Pancreas (tissue), 10 donors: Measurements from ENCODE around the gene CRLF1. TPM values are rescaled to one million over a fixed set of nuclear protein-coding genes. Genes with fewer than 3 reads are reported as not detected.

Source experiments
- ATAC-seq, 4 donors: fragments of 200-7000 bp; cut with Tn5 transposase; one replicate each; pipeline versions ENCODE4 v1.8.0 to v1.9.1; 2020; ENCODE audit warnings: mild to moderate bottlenecking in 4 of 4, moderate library complexity in 4 of 4
- DNase-seq, 6 donors: peaks; one replicate each; pipeline ENCODE4 v3.0.0-alpha.2; 2020
- FAIRE-seq: peaks from 2 replicates; lab custom pipeline; 2012; peaks lifted over from hg19 to GRCh38; lab: Jason Lieb, UNC
- H3K27ac ChIP-seq, 4 donors: fragments of 200-600 bp; sonication (generic); 1 replicate in 3 of 4; 2 replicates in 1 of 4; pipeline versions ENCODE4 v1.5.0 to v1.8.0; 2020
- H3K27me3 ChIP-seq, 4 donors: fragments of 200-600 bp; one replicate each; pipeline ENCODE4 v1.8.0; 2021
- H3K36me3 ChIP-seq, 3 donors: fragments of 200-600 bp; sonication (generic) in 1 of 3; one replicate each; pipeline versions ENCODE4 v1.5.0 to v1.8.0; 2020 to 2021
- H3K4me1 ChIP-seq, 3 donors: fragments of 200-600 bp; one replicate each; pipeline ENCODE4 v1.8.0; 2021
- H3K4me3 ChIP-seq, 4 donors: fragments of 200-600 bp; sonication (generic) in 2 of 4; one replicate each; pipeline versions ENCODE4 v1.5.0 to v1.8.0; 2020 to 2021
- H3K9me3 ChIP-seq, 4 donors: fragments of 200-600 bp; one replicate each; pipeline ENCODE4 v1.8.0; 2021
- CTCF ChIP-seq, 4 donors: fragments of 200-600 bp; sonication (generic) in 3 of 4; IDR thresholded peaks; one replicate each; pipeline versions ENCODE4 v1.5.0 to v1.8.0; 2021; ENCODE audit warnings: antibody characterized with exemption in 4 of 4
- WGBS, 2 donors: extraction: QIAGEN DNeasy Blood & Tissue Kit; methylation state at CpG; one replicate each; pipeline ENCODE4 v1.1.7; 2013; 5-methylcytosine and 5-hydroxymethylcytosine counted together
- intact Hi-C, 3 donors: fragments of 100-400 bp; cut with DNase I; formaldehyde crosslinking; loops; one replicate each; pipeline versions ENCODE4 v1.11.1 to v1.14.2; 2022
- polyA plus RNA-seq, 2 donors: library from polyadenylated mRNA; stranded (reverse); fragments of 200-250 nt; gene quantifications; one replicate each; pipeline ENCODE4 v1.2.3, GENCODE V29; 2013
- total RNA-seq, 6 donors: library from RNA; stranded (reverse); fragmentation: NEBNext Ultra II Directional in 4 of 6; extraction: Animal tissue kit (Norgen Biotek cat#: 25700) in 4 of 6; gene quantifications; one replicate each; pipeline versions ENCODE4 v1.2.1 to v1.2.4, GENCODE V29; 2021 to 2023
- donor health status: healthy with polysubstance abuse.
- donor health status: DM: no; HTN: no; CAD: no; lungs with moderate emphysema.
- donor health status: DM: no; HTN: no; CAD: no.
- donor health status: control.
- donor health status: control.
- donor health status: Bipolar disorder and iron deficiency.
- donor health status: DM: yes; HTN: yes; CAD: no.
- donor health status: DM: no; HTN: no; CAD: no.
- donor health status: DM: no; HTN: no; CAD: no.
- donor health status: DM: yes; HTN: yes; CAD: no.

Gene CRLF1
- total and polyA plus RNA-seq, 8 donors, result 0.87 to 20.3 (median 6.1) TPM

DNA sequence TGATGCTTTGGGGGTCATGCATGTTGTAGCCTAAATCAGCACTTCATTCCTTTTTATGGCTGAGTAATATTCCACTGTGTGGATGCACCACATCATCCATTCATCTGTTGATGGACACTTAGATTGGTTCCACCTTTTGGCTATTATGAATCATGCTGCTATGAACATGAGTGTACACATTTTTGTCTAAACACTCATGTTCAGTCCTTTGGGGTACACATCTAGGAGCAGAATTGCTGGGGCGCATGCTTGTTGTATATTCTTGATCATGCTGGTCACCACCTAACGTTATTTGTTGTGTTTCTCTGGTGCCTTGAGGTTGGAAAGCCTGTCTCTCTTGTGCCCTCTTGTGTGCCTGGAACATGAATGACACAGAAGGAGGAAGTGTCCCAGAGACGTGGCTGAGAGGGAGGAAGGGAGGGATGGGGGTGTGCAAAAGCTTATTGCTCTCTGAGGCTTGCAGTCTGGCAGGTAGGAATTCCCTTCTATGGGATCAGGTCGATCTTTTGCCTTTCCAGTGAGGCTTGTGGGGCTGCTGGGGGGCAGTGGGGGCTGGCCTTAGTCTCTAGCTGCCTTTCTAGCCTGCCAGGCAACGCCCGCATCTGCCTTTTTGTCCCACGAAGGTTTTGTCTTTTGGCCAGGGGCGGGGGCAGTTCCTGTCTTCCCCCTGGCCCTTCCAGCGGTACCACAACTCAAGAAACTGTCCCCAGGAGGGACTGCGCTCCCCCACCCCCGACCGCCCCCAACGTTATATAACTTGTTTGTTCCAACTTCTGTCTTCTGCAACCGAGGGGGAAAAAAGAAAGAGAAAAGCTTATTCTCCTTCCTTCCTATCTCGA is 37.8 kb upstream of the CRLF1 start:
- Histone ChIP-seq H3K9me3 (no peaks in the 10 kb centered on the region), H3K27ac (no peak overlapping the region), H3K4me3 (no peak overlapping the region), H3K4me1 (no peaks in the 10 kb centered on the region), H3K36me3 (no peaks in the 10 kb centered on the region), H3K27me3 (no peaks in the 10 kb centered on the region)
- WGBS, 2 donors, result 69 to 74% methylated on average over 15 of the region's 15 CpGs
- TF ChIP-seq CTCF (IDR thresholded peaks at IDR 0.05), result no peak
- intact Hi-C loops, result no loop called here
- peak in 3 of 4 donors; percentile 27 to 81 (median 70) for ATAC-seq
- DNase-seq, result peak in 1 of 6 donors; percentile 20
- no peak for FAIRE-seq

DNA sequence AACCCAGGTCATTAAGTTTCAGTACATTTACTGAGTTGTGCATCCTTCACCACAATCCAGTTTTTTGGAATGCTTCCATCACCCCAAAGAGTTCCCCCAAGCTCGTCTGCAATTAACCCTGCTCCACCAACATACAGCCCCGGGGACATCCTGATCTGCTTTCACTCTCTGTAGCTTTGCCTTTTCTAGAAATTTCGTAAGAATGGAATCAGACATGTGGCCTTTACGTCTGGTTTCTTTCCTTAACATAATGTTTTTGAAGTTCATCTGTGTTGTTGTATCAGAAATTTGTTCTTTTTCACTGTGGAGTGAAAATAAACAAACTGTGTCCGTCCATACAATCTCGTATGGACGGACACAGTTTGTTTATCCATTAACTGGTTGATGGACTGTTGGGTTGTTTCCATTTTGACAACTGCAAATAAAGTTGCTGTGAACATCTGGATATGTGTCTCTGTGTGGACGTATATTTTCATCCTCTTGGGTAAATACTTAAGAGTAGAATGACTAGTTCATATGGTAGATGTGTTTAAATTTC is 33.2 kb upstream of the CRLF1 start:
- H3K4me1 ChIP-seq, result peaks cover 5 to 8% (median 7%) of the 10 kb centered on the region in 3 donors
- intact Hi-C loops, result no loop called here
- H3K9me3 ChIP-seq, result no peaks in the 10 kb centered on the region
- H3K27ac ChIP-seq, result no peak overlapping the region
- H3K27me3 ChIP-seq, result no peaks in the 10 kb centered on the region
- DNase-seq, result no peak
- WGBS, 2 donors, result 63 to 67% methylated on average over 8 of the region's 8 CpGs
- H3K4me3 ChIP-seq, result no peak overlapping the region
- no peak for FAIRE-seq
- no peak for TF ChIP-seq CTCF (IDR thresholded peaks at IDR 0.05)
- H3K36me3 ChIP-seq, result no peaks in the 10 kb centered on the region
- no peak for ATAC-seq

DNA sequence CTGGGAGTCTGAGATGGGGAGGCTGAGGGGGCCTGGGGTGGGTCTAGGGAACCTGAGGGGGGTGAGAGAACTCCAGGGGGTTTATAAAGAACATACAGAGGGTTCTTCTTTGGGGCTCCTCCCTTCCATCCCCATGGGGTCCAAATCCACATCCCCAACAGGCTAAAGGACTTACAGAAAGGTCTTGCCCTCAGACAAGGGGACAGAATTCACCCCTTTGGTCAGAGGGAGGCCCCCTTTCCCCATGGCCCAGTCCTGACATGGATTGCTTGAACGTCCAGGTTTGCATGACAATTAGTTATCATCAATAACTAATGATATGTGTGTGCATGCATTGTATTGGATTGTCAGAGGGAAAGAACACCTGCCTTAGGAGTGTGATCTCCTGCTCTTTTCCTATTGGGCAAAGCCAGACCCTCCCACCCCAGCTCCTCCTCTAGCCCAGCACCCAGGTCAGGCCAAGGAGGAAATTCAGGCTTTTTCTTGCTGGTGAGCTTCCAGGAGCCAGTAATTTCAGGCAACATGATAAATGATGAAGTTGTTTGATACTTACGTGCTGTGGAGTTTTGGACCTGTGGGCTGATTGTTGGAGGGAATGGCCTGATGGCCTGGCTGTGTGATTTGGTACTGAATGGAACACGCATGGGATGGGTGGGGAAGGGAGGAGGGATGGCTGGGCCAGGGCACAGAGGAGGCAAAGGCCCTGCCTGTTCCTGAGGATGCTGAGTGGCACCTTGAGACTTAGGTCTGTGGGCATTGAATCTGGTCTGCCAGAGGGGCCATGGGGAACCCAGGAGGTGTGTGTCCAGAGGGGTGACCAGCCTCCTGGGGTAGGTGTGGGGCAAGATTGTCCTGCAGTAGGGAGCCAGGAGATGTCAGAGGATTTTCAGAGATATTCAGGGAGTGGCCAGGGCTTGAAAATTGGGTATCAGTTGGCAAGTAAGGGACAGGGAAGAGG is 31.4 kb upstream of the CRLF1 start:
- peak in 5 of 6 donors; percentile 78 to 86 (median 83) for DNase-seq
- no peak for FAIRE-seq
- peak; percentile 63 to 73 (median 66) for ATAC-seq

More for the DNA sequence above, 31.4 kb upstream of the CRLF1 start:
- 9 to 12% methylated on average over 3 of the region's 3 CpGs for WGBS, 2 donors
- peaks cover 5 to 8% (median 7%) of the 10 kb centered on the region in 3 donors for H3K4me1 ChIP-seq
- H3K4me3 ChIP-seq, result peak overlapping the region in 3 of 4 donors; percentile 72 to 79 (median 73)
- no peak for TF ChIP-seq CTCF (IDR thresholded peaks at IDR 0.05)
- no peaks in the 10 kb centered on the region for H3K36me3 ChIP-seq
- no peaks in the 10 kb centered on the region for H3K27me3 ChIP-seq
- intact Hi-C loops, result no loop called here
- no peaks in the 10 kb centered on the region for H3K9me3 ChIP-seq
- peak overlapping the region; percentile 70 to 91 (median 82) for H3K27ac ChIP-seq
